K562 (cell line): ENCODE measurements around the gene PPRC1. TPM values are rescaled to one million over a fixed set of nuclear protein-coding genes. Genes with fewer than 3 reads are reported as not detected.
A peak's percentile ranks its signal among the peaks of the same experiment; 100 is the strongest.

ENCODE experiments used
- ATAC-seq: fragments of 200-7000 bp; cut with Tn5 transposase; 3 replicates; pipeline ENCODE4 v1.9.1; 2020; ENCODE audit warnings: moderate library complexity
- BruUV-seq: library from RNA; stranded (reverse); fragments of 400-500 nt; replicated peaks from 2 replicates; lab custom pipeline; 2021; lab: Mats Ljungman, UMichigan
- CTCF ChIA-PET: fragments of 300-600 bp; formaldehyde crosslinking; extraction: SDS; loops from one replicate; lab custom pipeline; 2021; ENCODE audit warnings: low intra/inter-chr PET ratio; lab: Yijun Ruan, JAX
- POLR2A ChIA-PET: fragments of 300-600, 350-650 bp; sonication (Branson Sonifier 250); formaldehyde crosslinking; extraction: SDS; loops from one replicate; lab custom pipeline; 2021; ENCODE audit warnings: antibody characterized with exemption, inconsistent platforms; lab: Yijun Ruan, JAX
- DNase-seq, 4 experiments: peaks; one replicate each; pipeline versions ENCODE4 v3.0.0 to v3.0.0-alpha.2; 2011 to 2018; ENCODE audit warnings: low spot score in 3 of 4, mixed read lengths in 3 of 4; ENCODE audit errors: extremely low read depth in 1 of 4
- FAIRE-seq: peaks from 2 replicates; lab custom pipeline; 2011; peaks lifted over from hg19 to GRCh38; lab: Jason Lieb, UNC
- H2AFZ ChIP-seq: 2 replicates; pipeline ENCODE4 v1.6.0; 2011; ENCODE audit warnings: low read depth, low read length, control low read depth, inconsistent platforms
- H3K27ac ChIP-seq: fragments of 200-600 bp; 3 replicates; pipeline ENCODE4 v1.8.0; 2011; ENCODE audit warnings: low read depth, mild to moderate bottlenecking, control low read depth, inconsistent platforms, low read length, moderate library complexity, mixed read lengths; ENCODE audit errors: extremely low read depth
- H3K27me3 ChIP-seq, 2 experiments: fragments of 300-600 bp in 1 of 2; 2 replicates in 1 of 2; 3 replicates in 1 of 2; pipeline versions ENCODE4 v1.6.0 to v1.8.0; 2011; ENCODE audit warnings: inconsistent platforms in 2 of 2, low read length in 2 of 2, mild to moderate bottlenecking in 1 of 2, mixed read lengths in 1 of 2, moderate library complexity in 1 of 2; ENCODE audit not compliant: control insufficient read depth in 2 of 2, insufficient read depth in 2 of 2
- H3K36me3 ChIP-seq: fragments of 300-600 bp; 3 replicates; pipeline ENCODE4 v1.8.0; 2011; ENCODE audit warnings: mild to moderate bottlenecking, low read length, inconsistent platforms; ENCODE audit not compliant: control insufficient read depth, insufficient read depth
- H3K4me1 ChIP-seq, 2 experiments: fragments of 200-600 bp in 1 of 2; replicated peaks in 1 of 2; 2 replicates in 1 of 2; 3 replicates in 1 of 2; pipeline versions ENCODE4 v1.5.1 to v1.8.0; 2011; ENCODE audit warnings: inconsistent platforms in 2 of 2, low read length in 2 of 2, mild to moderate bottlenecking in 1 of 2, mixed read lengths in 1 of 2, moderate library complexity in 1 of 2; ENCODE audit not compliant: control insufficient read depth in 2 of 2, insufficient read depth in 2 of 2
- H3K4me2 ChIP-seq: 2 replicates; pipeline ENCODE4 v1.6.1; 2011; ENCODE audit warnings: low read length, control low read depth, inconsistent platforms, mixed read lengths; ENCODE audit not compliant: insufficient read depth
- H3K4me3 ChIP-seq: fragments of 200-600 bp; sonication (generic), shearing (Covaris generic); 2 replicates; pipeline ENCODE4 v1.5.1; 2016; ENCODE audit warnings: control low read depth, inconsistent platforms
- H3K79me2 ChIP-seq: fragments of 200-600 bp; 3 replicates; pipeline ENCODE4 v1.8.0; 2011; ENCODE audit warnings: low read length, inconsistent platforms; ENCODE audit not compliant: control insufficient read depth, insufficient read depth
- H3K9ac ChIP-seq, 2 experiments: 2 replicates each; pipeline versions ENCODE4 v1.6.0 to v1.6.1; 2011; ENCODE audit warnings: low read depth in 2 of 2, low read length in 2 of 2, control low read depth in 1 of 2, inconsistent platforms in 1 of 2, mild to moderate bottlenecking in 1 of 2, mixed read lengths in 1 of 2; ENCODE audit not compliant: insufficient read depth in 1 of 2
- H3K9me1 ChIP-seq: one replicate; pipeline ENCODE4 v1.6.0; 2011; ENCODE audit warnings: inconsistent platforms, mild to moderate bottlenecking, low read length, moderate library complexity; ENCODE audit not compliant: control insufficient read depth, insufficient read depth
- H3K9me3 ChIP-seq: replicated peaks from 2 replicates; pipeline ENCODE4 v1.5.1; 2011; ENCODE audit warnings: low read depth, low read length, inconsistent platforms; ENCODE audit not compliant: control insufficient read depth, insufficient read depth
- H4K20me1 ChIP-seq: replicated peaks from 2 replicates; pipeline ENCODE4 v1.6.1; 2011; ENCODE audit warnings: low read length, inconsistent platforms, mixed read lengths; ENCODE audit not compliant: control insufficient read depth, insufficient read depth
- CBFB ChIP-seq: sonication (generic); formaldehyde crosslinking; IDR thresholded peaks from 2 replicates; pipeline ENCODE4 v1.4.0; 2020; ENCODE audit warnings: mild to moderate bottlenecking, missing genetic modification reagents
- CBX5 ChIP-seq: IDR thresholded peaks from 2 replicates; pipeline ENCODE4 v1.6.1; 2014; ENCODE audit warnings: low read depth, borderline replicate concordance
- HLTF ChIP-seq: fragments of 450-650 bp; IDR thresholded peaks from 2 replicates; pipeline ENCODE4 v1.6.1; 2016
- POLR2A ChIP-seq: fragments of 450-650 bp; conservative IDR thresholded peaks from 2 replicates; pipeline ENCODE4 v1.6.1; 2016
- POLR2AphosphoS5 ChIP-seq: IDR thresholded peaks from 2 replicates; pipeline ENCODE4 v1.6.1; 2011; ENCODE audit warnings: mild to moderate bottlenecking, low read depth, low read length, moderate library complexity; ENCODE audit not compliant: control insufficient read depth, insufficient read depth
- POLR2G ChIP-seq: fragments of 200-400 bp; formaldehyde crosslinking; IDR thresholded peaks from 2 replicates; pipeline ENCODE4 v1.6.1; 2017; ENCODE audit warnings: low read depth, mild to moderate bottlenecking, antibody characterized with exemption, low read length, moderate library complexity
- RBFOX2 ChIP-seq: fragments of 200-400 bp; formaldehyde crosslinking; IDR thresholded peaks from 2 replicates; pipeline ENCODE4 v1.6.1; 2017; ENCODE audit warnings: low read depth, mild to moderate bottlenecking, low read length, moderate library complexity
- SFPQ ChIP-seq: fragments of 200-400 bp; formaldehyde crosslinking; IDR thresholded peaks from 2 replicates; pipeline ENCODE4 v1.6.1; 2017; ENCODE audit warnings: mild to moderate bottlenecking, low read depth, low read length, moderate library complexity
- SUPT5H ChIP-seq: fragments of 450-650 bp; IDR thresholded peaks from 2 replicates; pipeline ENCODE4 v1.6.1; 2016
- ZNF561 ChIP-seq: fragments of 450-650 bp; formaldehyde crosslinking; conservative IDR thresholded peaks from 2 replicates; pipeline ENCODE4 v1.4.0; 2020; ENCODE audit warnings: mild to moderate bottlenecking, moderate library complexity
- ZNF75A ChIP-seq: fragments of 450-650 bp; formaldehyde crosslinking; IDR thresholded peaks from 2 replicates; pipeline ENCODE4 v1.4.0; 2020; ENCODE audit warnings: mild to moderate bottlenecking
- WGBS: fragments of 100-300 bp; shearing (Covaris generic); methylation state at CpG from one replicate; pipeline ENCODE4 v1.1.6; 2016; ENCODE audit warnings: low coverage, mixed read lengths; ENCODE audit not compliant: insufficient coverage; ENCODE audit errors: missing lambda C conversion rate; 5-methylcytosine and 5-hydroxymethylcytosine counted together
- in situ Hi-C: fragments of 300-500 bp; cut with MboI; formaldehyde crosslinking; loops from 4 replicates; pipeline ENCODE4 v1.15.0; 2018; ENCODE audit warnings: inconsistent platforms, mixed read lengths
- intact Hi-C: fragments of 100-400 bp; cut with micrococcal nuclease; formaldehyde crosslinking; loops from 2 replicates; pipeline ENCODE4 v1.14.2; 2022
- polyA plus RNA-seq, 8 experiments: library from polyadenylated mRNA; depleted of rRNA in 4 of 8; stranded (reverse) in 5 of 8; unstranded in 3 of 8; fragments of >200 nt; fragmentation: Nextera tagmentation in 2 of 8; fragmentation: Illumina TruSeq in 1 of 8; extraction: Ambion mirVana in 2 of 8; extraction: Trizol in 1 of 8; gene quantifications; 2 replicates each; pipeline versions ENCODE4 v1.2.1 to v1.2.3, GENCODE V29; 2011 to 2014; ENCODE audit warnings: inconsistent platforms in 1 of 8, missing spikeins in 1 of 8
- total RNA-seq, 7 experiments: library from RNA; depleted of rRNA in 6 of 7; stranded (reverse); fragments of >200 nt in 6 of 7; fragmentation: Illumina TruSeq in 2 of 7; extraction: Trizol in 2 of 7; gene quantifications; 2 replicates each; pipeline versions ENCODE4 v1.2.1 to v1.2.3, GENCODE V29; 2011 to 2021; ENCODE audit warnings: low replicate concordance in 1 of 7
- TF ChIP-seq, protein P1 (sequence below): IDR thresholded peaks from 3 replicates; pipeline ENCODE4 v1.6.1; 2011; ENCODE audit warnings: borderline replicate concordance, mild to moderate bottlenecking; ENCODE audit not compliant: insufficient read length, insufficient read depth
- TF ChIP-seq, protein P2 (sequence below): fragments of 450-650 bp; formaldehyde crosslinking; IDR thresholded peaks from 2 replicates; pipeline ENCODE4 v1.4.0; 2022; ENCODE audit warnings: mild to moderate bottlenecking, moderate library complexity

PPRC1 gene
- total and polyA plus RNA-seq, 9 of the 15 experiments (the other 6 are each of a cell fraction or from before 2014, with no cell fraction given): 8.5 to 47.1 (median 16.2) TPM

DNA sequence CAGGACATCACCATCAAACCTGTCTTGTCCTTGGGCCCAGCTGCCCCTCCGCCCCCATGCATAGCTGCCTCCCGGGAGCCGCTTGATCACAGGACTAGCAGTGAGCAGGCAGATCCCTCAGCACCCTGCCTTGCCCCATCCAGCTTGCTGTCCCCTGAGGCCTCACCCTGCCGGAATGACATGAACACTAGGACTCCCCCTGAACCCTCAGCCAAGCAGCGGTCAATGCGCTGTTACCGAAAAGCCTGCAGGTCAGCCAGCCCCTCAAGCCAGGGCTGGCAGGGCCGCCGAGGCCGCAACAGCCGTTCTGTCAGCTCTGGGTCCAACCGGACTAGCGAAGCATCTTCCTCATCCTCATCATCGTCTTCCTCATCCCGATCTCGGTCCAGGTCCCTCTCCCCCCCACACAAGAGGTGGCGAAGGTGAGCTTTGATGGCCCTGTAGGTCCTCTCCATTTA, 14.2 kb downstream of the PPRC1 start:
- no peak overlapping the region for H2AFZ ChIP-seq
- TF ChIP-seq, protein P1, sequence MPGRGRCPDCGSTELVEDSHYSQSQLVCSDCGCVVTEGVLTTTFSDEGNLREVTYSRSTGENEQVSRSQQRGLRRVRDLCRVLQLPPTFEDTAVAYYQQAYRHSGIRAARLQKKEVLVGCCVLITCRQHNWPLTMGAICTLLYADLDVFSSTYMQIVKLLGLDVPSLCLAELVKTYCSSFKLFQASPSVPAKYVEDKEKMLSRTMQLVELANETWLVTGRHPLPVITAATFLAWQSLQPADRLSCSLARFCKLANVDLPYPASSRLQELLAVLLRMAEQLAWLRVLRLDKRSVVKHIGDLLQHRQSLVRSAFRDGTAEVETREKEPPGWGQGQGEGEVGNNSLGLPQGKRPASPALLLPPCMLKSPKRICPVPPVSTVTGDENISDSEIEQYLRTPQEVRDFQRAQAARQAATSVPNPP: no peak
- TF ChIP-seq CBFB (no peak), HLTF (no peak), POLR2G (peak; percentile 53; the same call in 1 of the 2 replicates), SUPT5H (peak; percentile 43; the same call in 1 of the 2 replicates), SFPQ (no peak), ZNF561 (no peak), POLR2A (peak; percentile 47; the same call in 1 of the 2 replicates), POLR2AphosphoS5 (peak; percentile 29; the same call in 1 of the 2 replicates), CBX5 (no peak), RBFOX2 (peak; percentile 45; the same call in 1 of the 2 replicates), ZNF75A (CRISPR knock-in tag) (no peak)
- TF ChIP-seq, protein P2, sequence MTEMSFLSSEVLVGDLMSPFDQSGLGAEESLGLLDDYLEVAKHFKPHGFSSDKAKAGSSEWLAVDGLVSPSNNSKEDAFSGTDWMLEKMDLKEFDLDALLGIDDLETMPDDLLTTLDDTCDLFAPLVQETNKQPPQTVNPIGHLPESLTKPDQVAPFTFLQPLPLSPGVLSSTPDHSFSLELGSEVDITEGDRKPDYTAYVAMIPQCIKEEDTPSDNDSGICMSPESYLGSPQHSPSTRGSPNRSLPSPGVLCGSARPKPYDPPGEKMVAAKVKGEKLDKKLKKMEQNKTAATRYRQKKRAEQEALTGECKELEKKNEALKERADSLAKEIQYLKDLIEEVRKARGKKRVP (CRISPR knock-in tag): no peak
- TF ChIP-seq, all 486 proteins: peak for 5
- FAIRE-seq (no peak), ATAC-seq (no peak), DNase-seq (no peak)
- CTCF ChIA-PET: no interaction called here
- no TSS peak for BruUV-seq
- Histone ChIP-seq H3K9me1 (no peaks in the 10 kb centered on the region), H3K4me2 (no peak overlapping the region), H3K27ac (no peak overlapping the region), H3K9ac (no peak overlapping the region), H3K27me3 (no peaks in the 10 kb centered on the region), H3K9me3 (no peaks in the 10 kb centered on the region), H4K20me1 (no peaks in the 10 kb centered on the region), H3K79me2 (no peaks in the 10 kb centered on the region), H3K4me1 (peaks cover 6 to 11% of the 10 kb centered on the region in 2 experiments; a peak in 3 of 5 replicates), H3K36me3 (peaks cover 83% of the 10 kb centered on the region), H3K4me3 (no peak overlapping the region)
- in situ Hi-C loops: no loop called here
- POLR2A ChIA-PET: interaction anchor here (0.6 to 9.9 kb wide), 2 partner anchors 9 to 227 kb away, joined by 3 to 92 read pairs; no protein-coding TSS in a partner anchor
- intact Hi-C loops: no loop called here
- WGBS: 96% methylated on average over 10 of the region's 17 CpGs
